Left lung (tissue), 10 donors: Measurements from ENCODE around the gene POU3F1. TPM values are rescaled to one million over a fixed set of nuclear protein-coding genes. Genes with fewer than 3 reads are reported as not detected.
A peak's percentile ranks its signal among the peaks of the same experiment; 100 is the strongest.

Experiments
- ATAC-seq: fragments of 200-7000 bp; cut with Tn5 transposase; one replicate; pipeline ENCODE4 v1.9.1; 2020; ENCODE audit warnings: moderate library complexity
- DNase-seq, 4 donors: peaks; one replicate each; pipeline ENCODE4 v3.0.0-alpha.2; 2013 to 2020
- H3K27ac ChIP-seq, 2 donors: fragments of 200-600 bp; sonication (generic) in 1 of 2; one replicate each; pipeline versions ENCODE4 v1.5.0 to v1.8.0; 2020 to 2021
- H3K27me3 ChIP-seq, 2 donors: fragments of 200-600 bp; sonication (generic) in 1 of 2; one replicate each; pipeline versions ENCODE4 v1.5.0 to v1.8.0; 2020 to 2021
- H3K36me3 ChIP-seq, 2 donors: fragments of 200-600 bp; sonication (generic) in 1 of 2; one replicate each; pipeline versions ENCODE4 v1.5.0 to v1.8.0; 2020 to 2021
- H3K4me1 ChIP-seq, 2 donors: fragments of 200-600 bp; one replicate each; pipeline ENCODE4 v1.8.0; 2021
- H3K4me3 ChIP-seq, 2 donors: fragments of 200-600 bp; sonication (generic) in 1 of 2; one replicate each; pipeline versions ENCODE4 v1.5.0 to v1.8.0; 2020 to 2021; ENCODE audit warnings: mild to moderate bottlenecking in 1 of 2
- H3K9me3 ChIP-seq, 2 donors: fragments of 200-600 bp; sonication (generic) in 1 of 2; one replicate each; pipeline versions ENCODE4 v1.5.0 to v1.8.0; 2020 to 2021
- CTCF ChIP-seq, 2 donors: fragments of 200-600 bp; sonication (generic) in 1 of 2; IDR thresholded peaks; one replicate each; pipeline versions ENCODE4 v1.5.0 to v1.8.0; 2021; ENCODE audit warnings: antibody characterized with exemption in 2 of 2
- intact Hi-C, 2 donors: fragments of 100-400 bp; cut with DNase I; formaldehyde crosslinking; loops; one replicate each; pipeline versions ENCODE4 v1.11.2 to v1.14.2; 2022
- microRNA-seq, 2 donors: library from miRNA; unstranded; fragments of <30 nt; microRNA quantifications; one replicate each; pipeline ENCODE4, GENCODE V29; 2019
- polyA plus RNA-seq, 6 donors: library from polyadenylated mRNA; unstranded; fragments of 120-200 nt; gene quantifications; one replicate each; pipeline ENCODE4 v1.2.1, GENCODE V29; 2013; ENCODE audit not compliant: insufficient read length in 6 of 6
- total RNA-seq, 2 donors: library from RNA; stranded (reverse); fragmentation: NEBNext Ultra II Directional; extraction: Animal tissue kit (Norgen Biotek cat#: 25700); gene quantifications; one replicate each; pipeline ENCODE4 v1.2.1, GENCODE V29; 2021
- donor health status: DM: no; HTN: yes; CAD: no.
- donor health status: DM: no; HTN: no; CAD: no.

POU3F1 gene
- total and polyA plus RNA-seq, 8 donors: 0.08 to 0.28 (median 0.13) TPM; not detected in 4

DNA sequence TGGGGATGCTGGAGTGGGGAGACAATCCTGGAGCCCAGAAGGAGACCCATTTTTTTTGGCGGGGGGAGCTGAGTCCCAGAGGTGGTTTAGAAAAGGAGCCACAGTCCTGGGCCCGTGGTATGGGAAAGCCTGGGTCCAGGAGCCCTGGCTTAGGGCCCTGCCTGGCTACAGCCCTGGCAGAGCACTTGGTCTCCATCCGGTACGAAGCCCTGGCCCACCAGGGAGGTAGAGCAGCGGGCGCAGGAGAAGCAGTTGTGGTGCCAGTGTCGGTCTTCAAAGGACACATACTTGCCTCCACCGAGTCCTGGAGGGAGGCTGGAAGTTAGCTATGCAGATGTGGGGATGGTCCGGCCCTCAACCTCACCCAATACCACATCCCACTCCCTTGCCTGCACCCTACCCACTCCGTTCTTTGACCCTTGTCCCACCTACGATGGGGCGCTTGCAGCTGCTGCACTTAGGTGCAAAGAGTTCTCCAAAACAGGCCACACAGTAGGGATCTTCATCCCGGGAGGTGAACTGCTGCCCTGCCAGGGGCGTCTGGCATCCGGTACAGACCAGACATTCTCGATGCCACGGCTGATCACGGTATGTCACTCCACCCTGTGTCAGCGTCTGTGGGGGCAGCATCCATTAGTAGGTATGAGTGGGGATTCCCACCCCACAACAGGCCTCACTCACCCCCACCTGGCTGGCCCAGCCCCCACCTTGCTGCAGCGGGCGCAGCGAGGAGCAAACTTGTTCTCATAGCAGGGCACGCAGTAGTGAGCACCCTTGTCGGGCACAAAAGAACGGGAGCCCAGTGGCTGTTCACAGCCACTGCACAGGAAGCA lies 49.1 kb downstream of the POU3F1 start:
- Histone ChIP-seq H3K9me3 (no peaks in the 10 kb centered on the region), H3K4me1 (peaks cover 51 to 78% of the 10 kb centered on the region in 2 donors), H3K27ac (peak overlapping the region in 1 of 2 donors; percentile 94), H3K27me3 (no peaks in the 10 kb centered on the region), H3K4me3 (no peak overlapping the region), H3K36me3 (peaks cover 0 to 22% of the 10 kb centered on the region in 2 donors)
- DNase-seq: peak in 1 of 4 donors; percentile 42
- ATAC-seq: no peak
- intact Hi-C loops: no loop called here
- TF ChIP-seq CTCF (IDR thresholded peaks at IDR 0.05): no peak

- Histone ChIP-seq H3K9me3 (no peaks in the 10 kb centered on the region), H3K4me1 (peaks cover 39 to 61% of the 10 kb centered on the region in 2 donors), H3K4me3 (peak overlapping the region; percentile 44 to 49), H3K36me3 (peaks cover 0 to 22% of the 10 kb centered on the region in 2 donors), H3K27ac (peak overlapping the region; percentile 80 to 94), H3K27me3 (no peaks in the 10 kb centered on the region)
- ATAC-seq (peak; percentile 61), DNase-seq (peak; percentile 76 to 91 (median 86))
- TF ChIP-seq CTCF (IDR thresholded peaks at IDR 0.05): no peak
- intact Hi-C loops: no loop called here
Observed at GRCh38 chr1:37995751-37996345, 50.7 kb downstream of the POU3F1 start.

GRCh38 chr1:37994886-37995566 lies 51.6 kb downstream of the POU3F1 start:
- TF ChIP-seq CTCF (IDR thresholded peaks at IDR 0.05): no peak
- Histone ChIP-seq H3K4me3 (peak overlapping the region in 1 of 2 donors; percentile 44), H3K9me3 (no peaks in the 10 kb centered on the region), H3K27me3 (no peaks in the 10 kb centered on the region), H3K36me3 (peaks cover 0 to 22% of the 10 kb centered on the region in 2 donors), H3K27ac (peak overlapping the region; percentile 80 to 94), H3K4me1 (peaks cover 31 to 60% of the 10 kb centered on the region in 2 donors)
- ATAC-seq (peak; percentile 9), DNase-seq (no peak)
- intact Hi-C loops: no loop called here

Small RNA genes lying within 50 kb of the gene (microRNA-seq; reads per million reads assigned to microRNA genes)
- gene MIR3659: 0 to 0.96 reads per million in 2 donors

Other genes starting within 250 kb of the POU3F1 start
- 10 to 100 TPM; 43.0 to 54.3 TPM for gene C1orf122, start 239.0 kb downstream of the POU3F1 start, total RNA-seq
- gene C1orf122, start 239.0 kb downstream of the POU3F1 start, polyA plus RNA-seq: 10 to 100 TPM; 18.6 to 38.1 (median 26.0) TPM
- gene YRDC, start 238.6 kb downstream of the POU3F1 start, total RNA-seq: 10 to 100 TPM; 13.1 to 16.9 TPM
- gene YRDC, start 238.6 kb downstream of the POU3F1 start, polyA plus RNA-seq: 10 to 100 TPM in 5 of 6 donors, 1 to 10 TPM in 1; 9.8 to 14.7 (median 11.9) TPM
- 10 to 100 TPM; 16.8 to 37.4 TPM for gene MTF1, start 187.2 kb downstream of the POU3F1 start, total RNA-seq
- 1 to 10 TPM; 7.5 to 9.6 (median 8.9) TPM for gene MTF1, start 187.2 kb downstream of the POU3F1 start, polyA plus RNA-seq
- 10 to 100 TPM; 27.4 to 33.1 TPM for gene INPP5B, start 99.7 kb downstream of the POU3F1 start, total RNA-seq
- 10 to 100 TPM; 22.5 to 39.9 (median 31.3) TPM for gene INPP5B, start 99.7 kb downstream of the POU3F1 start, polyA plus RNA-seq
- 10 to 100 TPM; 37.1 to 47.1 TPM for gene SF3A3, start 56.8 kb downstream of the POU3F1 start, total RNA-seq
- 100 to 1,000 TPM in 2 of 6 donors, 10 to 100 TPM in 4; 89.1 to 107 (median 99.3) TPM for gene SF3A3, start 56.8 kb downstream of the POU3F1 start, polyA plus RNA-seq
- gene FHL3, start 41.3 kb downstream of the POU3F1 start, total RNA-seq: 10 to 100 TPM; 17.2 to 34.4 TPM
- gene FHL3, start 41.3 kb downstream of the POU3F1 start, polyA plus RNA-seq: 10 to 100 TPM; 14.8 to 18.5 (median 17.8) TPM
- 10 to 100 TPM; 24.5 to 33.3 TPM for gene UTP11, start 34.1 kb downstream of the POU3F1 start, total RNA-seq
- gene UTP11, start 34.1 kb downstream of the POU3F1 start, polyA plus RNA-seq: 10 to 100 TPM; 37.0 to 50.2 (median 43.6) TPM